ENCODE results near the gene PEX11B. TPM values are rescaled to one million over a fixed set of nuclear protein-coding genes. Genes with fewer than 3 reads are reported as not detected.

PEX11B gene
- total and polyA plus RNA-seq, 2 of the 8 experiments (the other 6 are each of a cell fraction or from before 2014, with no cell fraction given) = 9.1 to 15.1 TPM

GRCh38 chr1:145863282-145864018, 55.1 kb downstream of the PEX11B start:
- no peaks in the 10 kb centered on the region for H3K79me2 ChIP-seq (ENCODE audit: control insufficient read depth in 1 of 2, insufficient read depth in 2 of 2, low read length in 2 of 2)
- H3K56ac ChIP-seq (replicated peaks; ENCODE audit: insufficient read length, low read depth, low read length) = no peak overlapping the region
- H4K5ac ChIP-seq (ENCODE audit: insufficient read length, low read depth, low read length) = no peak overlapping the region
- POLR2A ChIA-PET (ENCODE audit: partially characterized antibody) = interaction anchor here (0.5 to 8.1 kb wide), 8 partner anchors 9 to 188 kb away, joined by 3 to 95 read pairs (median 4); partner anchors contain the start of gene NUDT17
- no peak overlapping the region for H4K91ac ChIP-seq (replicated peaks; ENCODE audit: insufficient read length, low read length)
- no peak overlapping the region for H3K14ac ChIP-seq (ENCODE audit: insufficient read length)
- no peak overlapping the region for H3K4me3 ChIP-seq (ENCODE audit: extremely low read depth in 1 of 4, insufficient read depth in 2 of 4, low read depth in 3 of 4, low read length in 4 of 4)
- H3K23ac ChIP-seq (ENCODE audit: insufficient read length) = no peak overlapping the region
- no peak overlapping the region for H4K8ac ChIP-seq (ENCODE audit: extremely low read depth, insufficient read depth, low read length)
- H3K23me2 ChIP-seq (ENCODE audit: low read depth, low read length) = peaks cover 7% of the 10 kb centered on the region
- H2BK12ac ChIP-seq (ENCODE audit: low read depth, low read length) = no peak overlapping the region
- H3K18ac ChIP-seq (ENCODE audit: extremely low read depth, low read length) = no peak overlapping the region
- no peak overlapping the region for H3K9ac ChIP-seq (replicated peaks in 1 of 4; ENCODE audit: extremely low read depth in 1 of 4, low read depth in 3 of 4, low read length in 3 of 4)
- TF ChIP-seq SIRT6 (IDR thresholded peaks at IDR 0.05; ENCODE audit: low read length) = no peak
- no peak for TF ChIP-seq NRF1 (IDR thresholded peaks at IDR 0.05; ENCODE audit: low read depth, low read length)
- TF ChIP-seq TBP (IDR thresholded peaks at IDR 0.05; ENCODE audit: low read depth, low read length) = no peak
- TF ChIP-seq EGR1 (IDR thresholded peaks at IDR 0.05; ENCODE audit: borderline replicate concordance, low read depth, low read length) = no peak
- no peak for TF ChIP-seq RFX5 (IDR thresholded peaks at IDR 0.05; ENCODE audit: borderline replicate concordance, low read depth, low read length)
- no peak for TF ChIP-seq JUN (IDR thresholded peaks at IDR 0.05; ENCODE audit: low read depth, low read length)
- TF ChIP-seq, protein P1, sequence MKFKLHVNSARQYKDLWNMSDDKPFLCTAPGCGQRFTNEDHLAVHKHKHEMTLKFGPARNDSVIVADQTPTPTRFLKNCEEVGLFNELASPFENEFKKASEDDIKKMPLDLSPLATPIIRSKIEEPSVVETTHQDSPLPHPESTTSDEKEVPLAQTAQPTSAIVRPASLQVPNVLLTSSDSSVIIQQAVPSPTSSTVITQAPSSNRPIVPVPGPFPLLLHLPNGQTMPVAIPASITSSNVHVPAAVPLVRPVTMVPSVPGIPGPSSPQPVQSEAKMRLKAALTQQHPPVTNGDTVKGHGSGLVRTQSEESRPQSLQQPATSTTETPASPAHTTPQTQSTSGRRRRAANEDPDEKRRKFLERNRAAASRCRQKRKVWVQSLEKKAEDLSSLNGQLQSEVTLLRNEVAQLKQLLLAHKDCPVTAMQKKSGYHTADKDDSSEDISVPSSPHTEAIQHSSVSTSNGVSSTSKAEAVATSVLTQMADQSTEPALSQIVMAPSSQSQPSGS (IDR thresholded peaks at IDR 0.05; ENCODE audit: low read length) = no peak
- TF ChIP-seq HDAC2 (IDR thresholded peaks at IDR 0.05; ENCODE audit: borderline replicate concordance in 1 of 2, low read depth in 2 of 2, low read length in 2 of 2) = no peak
- TF ChIP-seq, protein P2, sequence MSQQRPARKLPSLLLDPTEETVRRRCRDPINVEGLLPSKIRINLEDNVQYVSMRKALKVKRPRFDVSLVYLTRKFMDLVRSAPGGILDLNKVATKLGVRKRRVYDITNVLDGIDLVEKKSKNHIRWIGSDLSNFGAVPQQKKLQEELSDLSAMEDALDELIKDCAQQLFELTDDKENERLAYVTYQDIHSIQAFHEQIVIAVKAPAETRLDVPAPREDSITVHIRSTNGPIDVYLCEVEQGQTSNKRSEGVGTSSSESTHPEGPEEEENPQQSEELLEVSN (IDR thresholded peaks at IDR 0.05) = no peak
- WGBS, 2 experiments (ENCODE audit: extremely low coverage in 1 of 2, insufficient coverage in 1 of 2, insufficient read length in 1 of 2, insufficient replicate concordance in 2 of 2, low coverage in 1 of 2, low lambda C conversion rate in 2 of 2, missing lambda C conversion rate in 1 of 2) = 85% methylated on average over 5 of the region's 5 CpGs; no CpG with 5 or more reads in 1 of the 2 experiments
- no peak overlapping the region for H2AK5ac ChIP-seq (ENCODE audit: low read depth, low read length)
- H3K9me3 ChIP-seq (ENCODE audit: insufficient read depth in 2 of 2, low read depth in 1 of 2, low read length in 1 of 2) = no peaks in the 10 kb centered on the region
- no peak overlapping the region for H3K4ac ChIP-seq (replicated peaks; ENCODE audit: insufficient read length, low read depth, low read length)
- CTCF ChIA-PET (ENCODE audit: partially characterized antibody) = interaction anchor here (0.7 to 12.9 kb wide), 7 partner anchors 9 to 151 kb away, joined by 3 to 214 read pairs (median 4); partner anchors contain the start of gene NUDT17
- H3K27ac ChIP-seq (ENCODE audit: low read depth, low read length) = no peak overlapping the region
- DNase-seq (ENCODE audit: low read depth in 1 of 2, low spot score in 2 of 2) (no peak), FAIRE-seq (no peak)
- no peak overlapping the region for H2BK15ac ChIP-seq (ENCODE audit: low read length)
- H4K20me1 ChIP-seq (replicated peaks in 1 of 2; ENCODE audit: control insufficient read depth in 1 of 2, insufficient read depth in 2 of 2, low read length in 2 of 2) = no peaks in the 10 kb centered on the region
- H3K27me3 ChIP-seq (replicated peaks in 1 of 4; ENCODE audit: control insufficient read depth in 3 of 4, extremely low read depth in 1 of 4, insufficient read depth in 3 of 4, low read length in 3 of 4) = no peaks in the 10 kb centered on the region
- no peak overlapping the region for H2BK120ac ChIP-seq (replicated peaks; ENCODE audit: low read depth, low read length)
- H3K36me3 ChIP-seq (ENCODE audit: control insufficient read depth in 2 of 4, insufficient read depth in 4 of 4, low read length in 3 of 4) = no peaks in the 10 kb centered on the region
- no peaks in the 10 kb centered on the region for H3K79me1 ChIP-seq (ENCODE audit: low read depth, low read length)
- H2BK20ac ChIP-seq (ENCODE audit: low read length) = no peak overlapping the region
- H3K4me2 ChIP-seq (ENCODE audit: insufficient read depth in 1 of 2, low read depth in 2 of 2, low read length in 2 of 2) = no peak overlapping the region
- peaks cover 0 to 5% (median 3%) of the 10 kb centered on the region in 4 experiments; a peak in 4 of 7 replicates for H3K4me1 ChIP-seq (replicated peaks in 1 of 4; ENCODE audit: control insufficient read depth in 3 of 4, insufficient read depth in 4 of 4, low read length in 3 of 4)
- no peak overlapping the region for H2BK5ac ChIP-seq (ENCODE audit: low read depth, low read length)
- no peak overlapping the region for H2AFZ ChIP-seq (ENCODE audit: low read length)
